Measurements from ENCODE around the gene ZNF136.

ZNF136 gene

GRCh38 chr19:12230751-12231733, 68.1 kb downstream of the ZNF136 start:
- H3K9me3 ChIP-seq (ENCODE audit: control insufficient read depth, insufficient read depth, low read depth, low read length), result peaks cover 64% of the 10 kb centered on the region
- no peaks in the 10 kb centered on the region for H3K27me3 ChIP-seq (ENCODE audit: control insufficient read depth, insufficient read depth, low read length)
- no peaks in the 10 kb centered on the region for H3K4me1 ChIP-seq (ENCODE audit: control insufficient read depth, insufficient read depth, low read length)
- H3K27ac ChIP-seq (ENCODE audit: low read depth, low read length), result no peak overlapping the region
- H3K4me3 ChIP-seq (ENCODE audit: low read depth, low read length), result no peak overlapping the region
- H3K9ac ChIP-seq (ENCODE audit: low read length), result no peak overlapping the region
- H3K36me3 ChIP-seq (ENCODE audit: control insufficient read depth, insufficient read depth, low read length), result no peaks in the 10 kb centered on the region

GRCh38 chr19:12232961-12233360, 70.1 kb downstream of the ZNF136 start:
- Histone ChIP-seq H3K27me3 (ENCODE audit: control insufficient read depth, insufficient read depth, low read length) (no peaks in the 10 kb centered on the region), H3K27ac (ENCODE audit: low read depth, low read length) (no peak overlapping the region), H3K36me3 (ENCODE audit: control insufficient read depth, insufficient read depth, low read length) (no peaks in the 10 kb centered on the region), H3K4me1 (ENCODE audit: control insufficient read depth, insufficient read depth, low read length) (no peaks in the 10 kb centered on the region), H3K9me3 (ENCODE audit: control insufficient read depth, insufficient read depth, low read depth, low read length) (peaks cover 68% of the 10 kb centered on the region), H3K4me3 (ENCODE audit: low read depth, low read length) (no peak overlapping the region), H3K9ac (ENCODE audit: low read length) (no peak overlapping the region)

- H3K27me3 ChIP-seq (ENCODE audit: control insufficient read depth, insufficient read depth, low read length), result no peaks in the 10 kb centered on the region
- no peaks in the 10 kb centered on the region for H3K4me1 ChIP-seq (ENCODE audit: control insufficient read depth, insufficient read depth, low read length)
- H3K36me3 ChIP-seq (ENCODE audit: control insufficient read depth, insufficient read depth, low read length), result no peaks in the 10 kb centered on the region
- no peak overlapping the region for H3K4me3 ChIP-seq (ENCODE audit: low read depth, low read length)
- H3K9ac ChIP-seq (ENCODE audit: low read length), result no peak overlapping the region
- H3K9me3 ChIP-seq (ENCODE audit: control insufficient read depth, insufficient read depth, low read depth, low read length), result peaks cover 59% of the 10 kb centered on the region
- no peak overlapping the region for H3K27ac ChIP-seq (ENCODE audit: low read depth, low read length)
Observed at GRCh38 chr19:12237143-12237839, 74.4 kb downstream of the ZNF136 start.

All from HUES6 (cell line).